Epithelial cell of esophagus (primary cell): Measurements from ENCODE around the gene MRPL51.
"Not testable (repeated sequence)": the region's sequence is repeated elsewhere in the genome, so short reads cannot be mapped to it uniquely, and the experiment has no call there.

Experiments
- DNase-seq: peaks from one replicate; pipeline ENCODE4 v3.0.0; 2010; ENCODE audit warnings: low read depth
- H3K4me3 ChIP-seq: 2 replicates; pipeline ENCODE4 v1.5.1; 2011; ENCODE audit warnings: mild to moderate bottlenecking, low read length, control low read depth
- CTCF ChIP-seq: IDR thresholded peaks from 2 replicates; pipeline ENCODE4 v1.5.1; 2011; ENCODE audit warnings: low read depth, mild to moderate bottlenecking, low read length, control low read depth, inconsistent platforms; ENCODE audit not compliant: insufficient read depth; ENCODE audit errors: missing control alignments

MRPL51 gene

GRCh38 chr12:6494968-6495367 is 1.9 kb upstream of the MRPL51 start:
- H3K4me3 ChIP-seq, result peak overlapping the region; percentile 89
- TF ChIP-seq CTCF, result no peak
- DNase-seq, result peak; percentile 48

GRCh38 chr12:6494258-6494743 is 1.2 kb upstream of the MRPL51 start:
- peak overlapping the region; percentile 89 for H3K4me3 ChIP-seq
- no peak for DNase-seq
- TF ChIP-seq CTCF, result no peak

- H3K4me3 ChIP-seq, result peak within 1 kb of the TSS; percentile 89
- TF ChIP-seq CTCF, result peak; percentile 15
- peak; percentile 97 for DNase-seq
Measured at GRCh38 chr12:6493497-6494257, 615 bp upstream of the MRPL51 start, which contains the start of gene NCAPD2. Gene NCAPD2, plus strand, starts transcription at chr12:6494102. Its CDS starts 997 bp downstream, at chr12:6495099.

- not testable (repeated sequence) for H3K4me3 ChIP-seq, DNase-seq
Measured at GRCh38 chr12:6490673-6491072, 2.4 kb downstream of the MRPL51 start.

GRCh38 chr12:6489449-6489848 is 3.6 kb downstream of the MRPL51 start:
- no peak overlapping the region for H3K4me3 ChIP-seq
- DNase-seq, result no peak
- no peak for TF ChIP-seq CTCF

- DNase-seq, result no peak
- H3K4me3 ChIP-seq, result no peak overlapping the region
- TF ChIP-seq CTCF, result no peak
Measured at GRCh38 chr12:6488240-6488639, 4.8 kb downstream of the MRPL51 start.

GRCh38 chr12:6478416-6478815 is 14.6 kb downstream of the MRPL51 start:
- no peak overlapping the region for H3K4me3 ChIP-seq
- DNase-seq, result no peak
- TF ChIP-seq CTCF, result no peak

- not testable (repeated sequence) for DNase-seq
Measured at GRCh38 chr12:6477601-6478377, 15.3 kb downstream of the MRPL51 start.

More at GRCh38 chr12:6477601-6478377, 15.3 kb downstream of the MRPL51 start:
- H3K4me3 ChIP-seq, result not testable (repeated sequence)
